Esophagus muscularis mucosa (tissue), 4 donors: ENCODE data around the gene HUWE1.

Experiments used
- EP300 ChIP-seq: sonication (generic); formaldehyde crosslinking; IDR thresholded peaks from one replicate; pipeline ENCODE4 v1.6.1; 2017; ENCODE audit warnings: antibody characterized with exemption
- POLR2A ChIP-seq: fragments of 450-650 bp; IDR thresholded peaks from one replicate; pipeline ENCODE4 v1.6.1; 2017; ENCODE audit warnings: antibody characterized with exemption, moderate library complexity, mild to moderate bottlenecking, low read depth
- TF ChIP-seq, protein P1 (sequence below), 3 experiments: fragments of 200-600 bp in 2 of 3; fragments of 450-650 bp in 1 of 3; sonication (generic) in 2 of 3; IDR thresholded peaks; one replicate each; pipeline ENCODE4 v1.5.1; 2017 to 2019; ENCODE audit warnings: antibody characterized with exemption in 3 of 3, mild to moderate bottlenecking in 2 of 3, moderate library complexity in 1 of 3

DNA sequence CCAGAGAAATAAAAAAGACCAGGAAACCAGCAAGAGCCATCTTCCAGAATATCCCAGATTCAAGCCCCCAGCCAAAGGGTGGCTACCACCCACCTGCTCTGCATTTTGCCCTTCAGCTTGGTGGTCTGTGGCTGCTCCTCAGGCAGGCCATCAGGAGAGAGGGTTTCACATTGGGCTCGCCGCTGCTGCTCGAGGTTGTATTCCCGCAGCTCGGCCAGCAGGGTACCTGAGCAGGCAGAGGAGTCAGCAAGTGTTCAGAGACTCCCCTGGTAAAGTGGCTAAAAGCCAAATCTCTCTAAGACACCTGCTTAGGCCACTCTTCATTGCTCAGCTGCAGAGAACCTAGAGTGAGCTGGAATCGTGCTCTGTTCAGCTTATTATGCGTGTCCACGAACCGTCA is 141.6 kb downstream of the HUWE1 start:
- TF ChIP-seq POLR2A: no peak
- TF ChIP-seq, protein P1, sequence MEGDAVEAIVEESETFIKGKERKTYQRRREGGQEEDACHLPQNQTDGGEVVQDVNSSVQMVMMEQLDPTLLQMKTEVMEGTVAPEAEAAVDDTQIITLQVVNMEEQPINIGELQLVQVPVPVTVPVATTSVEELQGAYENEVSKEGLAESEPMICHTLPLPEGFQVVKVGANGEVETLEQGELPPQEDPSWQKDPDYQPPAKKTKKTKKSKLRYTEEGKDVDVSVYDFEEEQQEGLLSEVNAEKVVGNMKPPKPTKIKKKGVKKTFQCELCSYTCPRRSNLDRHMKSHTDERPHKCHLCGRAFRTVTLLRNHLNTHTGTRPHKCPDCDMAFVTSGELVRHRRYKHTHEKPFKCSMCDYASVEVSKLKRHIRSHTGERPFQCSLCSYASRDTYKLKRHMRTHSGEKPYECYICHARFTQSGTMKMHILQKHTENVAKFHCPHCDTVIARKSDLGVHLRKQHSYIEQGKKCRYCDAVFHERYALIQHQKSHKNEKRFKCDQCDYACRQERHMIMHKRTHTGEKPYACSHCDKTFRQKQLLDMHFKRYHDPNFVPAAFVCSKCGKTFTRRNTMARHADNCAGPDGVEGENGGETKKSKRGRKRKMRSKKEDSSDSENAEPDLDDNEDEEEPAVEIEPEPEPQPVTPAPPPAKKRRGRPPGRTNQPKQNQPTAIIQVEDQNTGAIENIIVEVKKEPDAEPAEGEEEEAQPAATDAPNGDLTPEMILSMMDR (IDR thresholded peaks at IDR 0.05): no peak
- TF ChIP-seq EP300: no peak
